ENCODE measurements around the gene OR52W1.

Gene OR52W1

DNA sequence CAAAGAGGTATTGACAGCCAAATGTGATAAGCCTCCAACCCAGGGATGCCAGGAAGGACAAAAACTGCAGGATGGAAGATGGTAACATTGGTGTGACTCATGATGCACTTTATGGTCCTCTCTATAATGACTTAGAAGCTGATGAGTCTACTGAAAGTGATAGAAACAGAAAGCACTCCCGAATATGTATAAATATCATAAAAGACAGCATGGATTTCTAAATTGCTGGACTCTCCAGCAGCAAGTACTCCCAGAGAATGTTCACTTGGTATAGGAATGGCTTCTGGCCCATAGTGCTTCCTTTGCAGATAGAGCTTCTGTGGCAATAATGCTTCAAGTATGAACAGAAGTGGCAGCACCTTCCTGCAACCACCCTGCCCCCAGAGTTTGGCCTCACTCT is 28.8 kb upstream of the OR52W1 start, which contains the start of gene OR52B2:
Gene OR52B2 (minus strand): TSS at position 101 of the 400 bp plus-strand sequence. CDS start 0 bp downstream, at position 101.
- no peak for DNase-seq
- no peak within 1 kb of the TSS for H2BK5ac ChIP-seq (ENCODE audit: low read depth, low read length, poor library complexity)
- no peaks in the 10 kb centered on the region for H3K4me1 ChIP-seq (ENCODE audit: control insufficient read depth in 1 of 2, insufficient read depth in 2 of 2, low read length in 2 of 2)
- H3K27ac ChIP-seq (ENCODE audit: low read depth, low read length) = no peak within 1 kb of the TSS
- H3K4ac ChIP-seq (ENCODE audit: low read depth, low read length) = no peak within 1 kb of the TSS
- H2AK5ac ChIP-seq (ENCODE audit: low read length) = no peak within 1 kb of the TSS
- H3K27me3 ChIP-seq (ENCODE audit: insufficient read depth, low read length) = no peaks in the 10 kb centered on the region
- H3K4me3 ChIP-seq (ENCODE audit: low read depth, low read length) = no peak within 1 kb of the TSS
- no peak within 1 kb of the TSS for H4K8ac ChIP-seq (ENCODE audit: low read depth, low read length)
- no peaks in the 10 kb centered on the region for H3K9me3 ChIP-seq (ENCODE audit: insufficient read depth, low read depth, low read length)
- no peak within 1 kb of the TSS for H4K12ac ChIP-seq (ENCODE audit: low read depth, low read length)
- H3K14ac ChIP-seq (ENCODE audit: low read length) = no peak within 1 kb of the TSS
- H3K18ac ChIP-seq (ENCODE audit: low read length) = no peak within 1 kb of the TSS
- no peaks in the 10 kb centered on the region for H3K79me2 ChIP-seq (ENCODE audit: control insufficient read depth, insufficient read depth, low read length, poor library complexity)
- H2BK12ac ChIP-seq (ENCODE audit: low read length) = no peak within 1 kb of the TSS
- H2BK120ac ChIP-seq (ENCODE audit: insufficient read depth, low read length, poor library complexity) = no peak within 1 kb of the TSS
- WGBS (ENCODE audit: extremely low coverage, insufficient coverage, insufficient read length) = no CpG with 5 or more reads among the region's 1 CpG
- no peak within 1 kb of the TSS for H2AFZ ChIP-seq (ENCODE audit: insufficient read depth, low read length, poor library complexity)
- no peak within 1 kb of the TSS for H3K4me2 ChIP-seq (ENCODE audit: low read length)
- no peak within 1 kb of the TSS for H3K9ac ChIP-seq (ENCODE audit: low read length)
- H3K23ac ChIP-seq (ENCODE audit: low read length) = no peak within 1 kb of the TSS
- H3K36me3 ChIP-seq (ENCODE audit: control insufficient read depth in 1 of 2, insufficient read depth in 2 of 2, low read length in 2 of 2) = no peaks in the 10 kb centered on the region
- no peaks in the 10 kb centered on the region for H3K79me1 ChIP-seq (ENCODE audit: low read length)
- H4K91ac ChIP-seq (ENCODE audit: low read depth, low read length) = no peak within 1 kb of the TSS

DNA sequence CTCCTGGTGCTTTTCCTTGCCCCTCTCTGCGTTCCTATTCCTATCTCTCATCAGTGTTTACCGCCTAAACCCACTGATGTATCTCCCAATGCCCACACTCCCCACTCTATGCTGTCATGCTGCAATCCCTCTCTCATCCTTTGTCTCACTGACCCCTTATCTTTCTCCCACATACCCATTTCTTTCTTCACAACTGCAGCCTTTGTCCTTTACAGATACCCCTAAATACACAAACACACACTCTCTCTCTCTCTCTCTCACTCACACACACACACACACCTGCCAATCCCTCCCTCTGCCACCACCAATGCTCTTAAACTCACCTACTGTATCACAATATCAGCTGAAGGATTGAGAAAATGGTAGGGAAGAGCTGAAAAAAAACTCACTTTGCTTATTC is 23.6 kb upstream of the OR52W1 start:
- H3K14ac ChIP-seq (ENCODE audit: low read length) = no peak overlapping the region

DNA sequence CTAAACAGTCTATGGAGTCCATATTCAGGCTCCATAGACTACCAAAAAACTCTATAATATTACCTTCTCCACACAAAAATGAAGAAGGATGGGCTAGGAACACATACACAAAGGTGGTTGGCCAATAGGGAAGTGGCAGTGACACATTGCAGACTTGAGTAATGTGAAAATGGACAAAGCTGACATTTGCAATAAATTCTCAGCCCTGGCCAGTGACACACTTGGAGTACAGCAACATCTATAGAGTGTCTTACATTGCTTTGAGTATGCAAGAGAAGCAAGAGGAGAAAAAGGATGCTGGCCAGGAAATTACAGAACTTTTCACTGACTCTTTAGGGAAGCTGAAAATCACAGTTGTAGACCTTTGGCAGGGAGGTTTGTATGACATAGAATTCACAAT is 7.3 kb upstream of the OR52W1 start:
- Histone ChIP-seq H3K27ac (ENCODE audit: low read depth, low read length) (no peak overlapping the region), H4K8ac (ENCODE audit: low read depth, low read length) (no peak overlapping the region), H2BK12ac (ENCODE audit: low read length) (no peak overlapping the region), H3K4ac (ENCODE audit: low read depth, low read length) (no peak overlapping the region), H3K18ac (ENCODE audit: low read length) (no peak overlapping the region), H3K9me3 (ENCODE audit: insufficient read depth, low read depth, low read length) (no peaks in the 10 kb centered on the region), H2BK5ac (ENCODE audit: low read depth, low read length, poor library complexity) (no peak overlapping the region), H3K14ac (ENCODE audit: low read length) (no peak overlapping the region), H3K4me2 (ENCODE audit: low read length) (no peak overlapping the region), H3K27me3 (ENCODE audit: insufficient read depth, low read length) (no peaks in the 10 kb centered on the region), H3K4me3 (ENCODE audit: low read depth, low read length) (no peak overlapping the region), H2AFZ (ENCODE audit: insufficient read depth, low read length, poor library complexity) (no peak overlapping the region), H2AK5ac (ENCODE audit: low read length) (no peak overlapping the region), H3K23ac (ENCODE audit: low read length) (no peak overlapping the region), H3K79me1 (ENCODE audit: low read length) (no peaks in the 10 kb centered on the region), H4K12ac (ENCODE audit: low read depth, low read length) (no peak overlapping the region), H3K79me2 (ENCODE audit: control insufficient read depth, insufficient read depth, low read length, poor library complexity) (no peaks in the 10 kb centered on the region), H3K9ac (ENCODE audit: low read length) (no peak overlapping the region), H3K4me1 (ENCODE audit: control insufficient read depth in 1 of 2, insufficient read depth in 2 of 2, low read length in 2 of 2) (no peaks in the 10 kb centered on the region), H2BK120ac (ENCODE audit: insufficient read depth, low read length, poor library complexity) (no peak overlapping the region), H3K36me3 (ENCODE audit: control insufficient read depth in 1 of 2, insufficient read depth in 2 of 2, low read length in 2 of 2) (no peaks in the 10 kb centered on the region), H4K91ac (ENCODE audit: low read depth, low read length) (no peak overlapping the region)
- peak in 1 of 2 donors; percentile 7 for DNase-seq

More for the DNA sequence above, 23.6 kb upstream of the OR52W1 start:
- H4K12ac ChIP-seq (ENCODE audit: low read depth, low read length) = no peak overlapping the region
- H3K9me3 ChIP-seq (ENCODE audit: insufficient read depth, low read depth, low read length) = no peaks in the 10 kb centered on the region
- no peak overlapping the region for H3K4ac ChIP-seq (ENCODE audit: low read depth, low read length)
- no peak overlapping the region for H3K4me3 ChIP-seq (ENCODE audit: low read depth, low read length)
- no peak overlapping the region for H4K8ac ChIP-seq (ENCODE audit: low read depth, low read length)
- H2AK5ac ChIP-seq (ENCODE audit: low read length) = no peak overlapping the region
- H2BK120ac ChIP-seq (ENCODE audit: insufficient read depth, low read length, poor library complexity) = no peak overlapping the region
- no peak overlapping the region for H2AFZ ChIP-seq (ENCODE audit: insufficient read depth, low read length, poor library complexity)
- H3K27ac ChIP-seq (ENCODE audit: low read depth, low read length) = no peak overlapping the region
- no CpG with 5 or more reads among the region's 2 CpGs for WGBS (ENCODE audit: extremely low coverage, insufficient coverage, insufficient read length)
- DNase-seq = no peak
- H4K91ac ChIP-seq (ENCODE audit: low read depth, low read length) = no peak overlapping the region
- H3K79me2 ChIP-seq (ENCODE audit: control insufficient read depth, insufficient read depth, low read length, poor library complexity) = no peaks in the 10 kb centered on the region
- no peak overlapping the region for H2BK12ac ChIP-seq (ENCODE audit: low read length)
- no peak overlapping the region for H3K23ac ChIP-seq (ENCODE audit: low read length)
- H3K27me3 ChIP-seq (ENCODE audit: insufficient read depth, low read length) = no peaks in the 10 kb centered on the region
- H3K79me1 ChIP-seq (ENCODE audit: low read length) = no peaks in the 10 kb centered on the region
- no peak overlapping the region for H2BK5ac ChIP-seq (ENCODE audit: low read depth, low read length, poor library complexity)
- no peak overlapping the region for H3K4me2 ChIP-seq (ENCODE audit: low read length)
- H3K4me1 ChIP-seq (ENCODE audit: control insufficient read depth in 1 of 2, insufficient read depth in 2 of 2, low read length in 2 of 2) = no peaks in the 10 kb centered on the region
- no peak overlapping the region for H3K18ac ChIP-seq (ENCODE audit: low read length)
- H3K9ac ChIP-seq (ENCODE audit: low read length) = no peak overlapping the region
- no peaks in the 10 kb centered on the region for H3K36me3 ChIP-seq (ENCODE audit: control insufficient read depth in 1 of 2, insufficient read depth in 2 of 2, low read length in 2 of 2)

DNA sequence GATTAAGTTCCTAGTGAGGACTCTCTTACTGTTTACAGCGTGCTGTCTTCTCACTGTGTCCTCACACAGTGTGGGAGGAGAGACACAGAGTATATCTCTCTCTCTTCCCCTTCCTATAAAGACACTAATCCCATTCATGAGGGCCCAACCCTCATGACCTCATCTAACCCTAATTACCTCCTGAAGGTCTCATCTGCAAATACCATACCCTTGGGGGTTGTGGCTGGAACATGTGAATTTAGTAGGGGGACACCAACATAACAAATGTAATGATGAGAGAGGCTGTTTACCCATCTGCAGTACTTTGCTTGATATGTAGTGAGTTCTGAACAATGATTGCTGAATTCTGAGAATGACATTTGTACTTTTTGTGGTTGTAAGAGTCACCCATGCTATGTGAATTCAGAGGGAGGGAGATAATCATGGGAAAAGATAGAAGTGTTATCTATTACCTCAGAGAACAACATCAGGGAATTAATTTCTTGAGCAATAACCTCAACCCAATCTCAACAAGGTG is 4.9 kb upstream of the OR52W1 start:
- Histone ChIP-seq H3K4me3 (ENCODE audit: low read depth, low read length) (no peak overlapping the region), H4K91ac (ENCODE audit: low read depth, low read length) (no peak overlapping the region), H2AK5ac (ENCODE audit: low read length) (no peak overlapping the region), H3K9ac (ENCODE audit: low read length) (no peak overlapping the region), H3K27ac (ENCODE audit: low read depth, low read length) (no peak overlapping the region), H3K18ac (ENCODE audit: low read length) (no peak overlapping the region), H3K4me2 (ENCODE audit: low read length) (no peak overlapping the region), H3K9me3 (ENCODE audit: insufficient read depth, low read depth, low read length) (no peaks in the 10 kb centered on the region), H3K14ac (ENCODE audit: low read length) (no peak overlapping the region), H2BK120ac (ENCODE audit: insufficient read depth, low read length, poor library complexity) (no peak overlapping the region), H2AFZ (ENCODE audit: insufficient read depth, low read length, poor library complexity) (no peak overlapping the region), H3K23ac (ENCODE audit: low read length) (no peak overlapping the region), H3K4ac (ENCODE audit: low read depth, low read length) (no peak overlapping the region), H2BK12ac (ENCODE audit: low read length) (no peak overlapping the region), H3K27me3 (ENCODE audit: insufficient read depth, low read length) (no peaks in the 10 kb centered on the region), H2BK5ac (ENCODE audit: low read depth, low read length, poor library complexity) (no peak overlapping the region), H3K79me1 (ENCODE audit: low read length) (no peaks in the 10 kb centered on the region), H3K79me2 (ENCODE audit: control insufficient read depth, insufficient read depth, low read length, poor library complexity) (no peaks in the 10 kb centered on the region), H3K4me1 (ENCODE audit: control insufficient read depth in 1 of 2, insufficient read depth in 2 of 2, low read length in 2 of 2) (peaks cover 0 to 2% of the 10 kb centered on the region in 2 experiments), H3K36me3 (ENCODE audit: control insufficient read depth in 1 of 2, insufficient read depth in 2 of 2, low read length in 2 of 2) (no peaks in the 10 kb centered on the region), H4K8ac (ENCODE audit: low read depth, low read length) (no peak overlapping the region), H4K12ac (ENCODE audit: low read depth, low read length) (no peak overlapping the region)
- WGBS (ENCODE audit: extremely low coverage, insufficient coverage, insufficient read length) = no CpG with 5 or more reads among the region's 1 CpG
- no peak for DNase-seq
